ENCODE data around the gene SLC35F4. TPM values are rescaled to one million over a fixed set of nuclear protein-coding genes. Genes with fewer than 3 reads are reported as not detected.

Gene SLC35F4
- total RNA-seq, 1 experiment from 2014 or later, result not detected

DNA sequence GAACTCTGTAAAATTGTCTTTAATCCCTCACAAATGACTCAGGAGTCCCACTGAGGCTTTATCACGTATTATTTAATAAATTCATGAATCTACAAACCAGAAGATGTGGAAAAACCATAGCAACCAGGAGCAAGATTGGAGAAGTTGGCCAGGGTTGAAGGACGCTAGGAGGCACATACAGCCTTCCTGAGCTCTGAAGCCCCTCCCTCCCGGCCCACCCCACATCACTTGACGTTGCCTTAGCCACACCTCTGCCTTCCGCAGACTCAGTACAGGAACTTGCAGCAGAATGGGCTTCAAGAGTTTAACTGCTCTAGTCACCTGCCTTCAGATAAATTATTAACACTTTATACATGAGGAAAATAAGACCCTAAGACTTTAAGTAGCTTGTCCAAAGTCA is 33.9 kb downstream of the SLC35F4 start:
- H3K27ac Mint-ChIP-seq, result no peak overlapping the region
- H4K8ac ChIP-seq (replicated peaks; ENCODE audit: insufficient read length, low read depth, low read length), result no peak overlapping the region
- TF ChIP-seq, protein P1, sequence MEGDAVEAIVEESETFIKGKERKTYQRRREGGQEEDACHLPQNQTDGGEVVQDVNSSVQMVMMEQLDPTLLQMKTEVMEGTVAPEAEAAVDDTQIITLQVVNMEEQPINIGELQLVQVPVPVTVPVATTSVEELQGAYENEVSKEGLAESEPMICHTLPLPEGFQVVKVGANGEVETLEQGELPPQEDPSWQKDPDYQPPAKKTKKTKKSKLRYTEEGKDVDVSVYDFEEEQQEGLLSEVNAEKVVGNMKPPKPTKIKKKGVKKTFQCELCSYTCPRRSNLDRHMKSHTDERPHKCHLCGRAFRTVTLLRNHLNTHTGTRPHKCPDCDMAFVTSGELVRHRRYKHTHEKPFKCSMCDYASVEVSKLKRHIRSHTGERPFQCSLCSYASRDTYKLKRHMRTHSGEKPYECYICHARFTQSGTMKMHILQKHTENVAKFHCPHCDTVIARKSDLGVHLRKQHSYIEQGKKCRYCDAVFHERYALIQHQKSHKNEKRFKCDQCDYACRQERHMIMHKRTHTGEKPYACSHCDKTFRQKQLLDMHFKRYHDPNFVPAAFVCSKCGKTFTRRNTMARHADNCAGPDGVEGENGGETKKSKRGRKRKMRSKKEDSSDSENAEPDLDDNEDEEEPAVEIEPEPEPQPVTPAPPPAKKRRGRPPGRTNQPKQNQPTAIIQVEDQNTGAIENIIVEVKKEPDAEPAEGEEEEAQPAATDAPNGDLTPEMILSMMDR (conservative IDR thresholded peaks at IDR 0.05), result no peak; the same call in 2 of the 3 replicates

More for the DNA sequence above, 33.9 kb downstream of the SLC35F4 start:
- no peak overlapping the region for H3K23ac ChIP-seq (ENCODE audit: insufficient read length, low read depth, low read length)
- no peak overlapping the region for H2AK5ac ChIP-seq (ENCODE audit: insufficient read length, low read length)
- no peak overlapping the region for H3K56ac ChIP-seq (ENCODE audit: insufficient read length, low read depth, low read length)
- H3K79me1 ChIP-seq (ENCODE audit: insufficient read depth, low read depth, low read length, poor library complexity, severe bottlenecking), result no peaks in the 10 kb centered on the region
- peak overlapping the region; percentile 77 for H2AFZ ChIP-seq (ENCODE audit: low read length)
- H4K91ac ChIP-seq (ENCODE audit: insufficient read length, low read depth, low read length), result no peak overlapping the region
- H2BK12ac ChIP-seq (ENCODE audit: insufficient read length, low read depth, low read length), result no peak overlapping the region
- H2BK120ac ChIP-seq (ENCODE audit: low read depth, low read length, poor library complexity, severe bottlenecking), result no peak overlapping the region
- H3K23me2 ChIP-seq (ENCODE audit: insufficient read length, low read depth, low read length, poor library complexity, severe bottlenecking), result no peaks in the 10 kb centered on the region
- no peak overlapping the region for H2BK20ac ChIP-seq (ENCODE audit: low read depth, low read length, poor library complexity, severe bottlenecking)
- no peaks in the 10 kb centered on the region; the same call in 1 of the 2 replicates for H3K27me3 Mint-ChIP-seq (ENCODE audit: low read depth)
- H3K4me1 Mint-ChIP-seq, result peaks cover 13 to 16% of the 10 kb centered on the region in 2 experiments
- no peak overlapping the region for H2BK15ac ChIP-seq (ENCODE audit: low read depth, low read length)
- no peak overlapping the region for H3K4me3 Mint-ChIP-seq
- no peak overlapping the region for H3K9ac ChIP-seq (ENCODE audit: extremely low read depth, insufficient read length, low read length)
- no peak overlapping the region for H3K14ac ChIP-seq (ENCODE audit: insufficient read depth, low read length)
- no peak overlapping the region for H2BK5ac ChIP-seq (ENCODE audit: insufficient read length, low read length)
- H4K5ac ChIP-seq (ENCODE audit: insufficient read length, low read depth, low read length), result no peak overlapping the region
- no peak overlapping the region for H3K27ac ChIP-seq (ENCODE audit: insufficient read length, low read depth, low read length)
- no peaks in the 10 kb centered on the region for H3K27me3 ChIP-seq (ENCODE audit: insufficient read depth, low read length)
- H3K36me3 Mint-ChIP-seq (ENCODE audit: insufficient read depth in 1 of 3, low read depth in 3 of 3), result no peaks in the 10 kb centered on the region
- H3K4me1 ChIP-seq (ENCODE audit: insufficient read depth, low read length), result 0 out of 2 replicates have a peak, but pooled peaks cover 5% of the 10 kb centered on the region
- no peaks in the 10 kb centered on the region for H4K20me1 ChIP-seq (ENCODE audit: control insufficient read depth, insufficient read depth, insufficient read length)
- H3K4me2 ChIP-seq (ENCODE audit: insufficient read depth, insufficient read length, low read length), result no peak overlapping the region
- H3K9me3 Mint-ChIP-seq, result no peaks in the 10 kb centered on the region; a peak in 1 of 5 replicates
- no peak overlapping the region for H3K4ac ChIP-seq (ENCODE audit: low read depth, low read length)
- no CpG with 5 or more reads among the region's 5 CpGs for WGBS (ENCODE audit: extremely low coverage, insufficient read length, low lambda C conversion rate)
- H3K18ac ChIP-seq (ENCODE audit: insufficient read length, low read depth, low read length), result no peak overlapping the region
- peak; percentile 78 for DNase-seq
- H3K9me3 ChIP-seq (ENCODE audit: control insufficient read depth, low read depth, low read length), result no peaks in the 10 kb centered on the region
- H3T11ph ChIP-seq (ENCODE audit: low read length), result no peak overlapping the region
- H3K79me2 ChIP-seq (ENCODE audit: insufficient read depth, low read length), result no peaks in the 10 kb centered on the region; the same call in 1 of the 2 replicates
